ENCODE results near the gene SRD5A1.

- no peak for TF ChIP-seq CTCF (IDR thresholded peaks at IDR 0.05)
- TF ChIP-seq POLR2A (IDR thresholded peaks at IDR 0.05): no peak
Measured at GRCh38 chr5:6636293-6636692, 3.1 kb downstream of the SRD5A1 start.

Data from adrenal gland (tissue), 5 donors.